Neural progenitor cell (in vitro differentiated cells): Measurements from ENCODE around the gene GRAMD1B.

ENCODE experiments used
- EZH2 ChIP-seq: fragments of 200-600 bp; sonication (generic); IDR thresholded peaks from 2 replicates; pipeline ENCODE4 v1.6.1; 2017; ENCODE audit warnings: antibody characterized with exemption, mild to moderate bottlenecking, moderate library complexity
- EZH2phosphoT487 ChIP-seq: fragments of 200-600 bp; sonication (generic); IDR thresholded peaks from 2 replicates; pipeline ENCODE4 v1.6.1; 2017; ENCODE audit warnings: antibody characterized with exemption

- TF ChIP-seq EZH2 (no peak), EZH2phosphoT487 (no peak)
Observed at GRCh38 chr11:123570939-123571580, 141.0 kb downstream of the GRAMD1B start.
